ENCODE measurements around the gene FAM83G.

GRCh38 chr17:18970582-18971480, 33.7 kb downstream of the FAM83G start:
- TF ChIP-seq POLR2A (IDR thresholded peaks at IDR 0.05): no peak
- TF ChIP-seq CTCF (IDR thresholded peaks at IDR 0.05): no peak
